SH-SY5Y (cell line): ENCODE data around the gene PTK6.

Experiments
- GATA2 ChIP-seq: IDR thresholded peaks from 2 replicates; pipeline ENCODE4 v1.6.1; 2011; ENCODE audit warnings: mild to moderate bottlenecking, low read depth, low read length
- GATA3 ChIP-seq: IDR thresholded peaks from 2 replicates; pipeline ENCODE4 v1.6.1; 2011; ENCODE audit warnings: low read depth, mild to moderate bottlenecking, low read length, moderate library complexity

- TF ChIP-seq GATA2 (no peak), GATA3 (no peak)
Observed at GRCh38 chr20:63508072-63508768, 29.0 kb downstream of the PTK6 start.
